AG10803 (cell line): Measurements from ENCODE around the gene CC2D2B.

Experiments
- DNase-seq: peaks from one replicate; pipeline ENCODE4 v3.0.0; 2010; ENCODE audit warnings: low read depth
- H3K4me3 ChIP-seq: 2 replicates; pipeline ENCODE4 v1.5.1; 2011; ENCODE audit warnings: mild to moderate bottlenecking, low read length, control low read depth
- CTCF ChIP-seq: conservative IDR thresholded peaks from 2 replicates; pipeline ENCODE4 v1.5.1; 2011; ENCODE audit warnings: mild to moderate bottlenecking, low read length, control low read depth, inconsistent platforms

Gene CC2D2B

DNA sequence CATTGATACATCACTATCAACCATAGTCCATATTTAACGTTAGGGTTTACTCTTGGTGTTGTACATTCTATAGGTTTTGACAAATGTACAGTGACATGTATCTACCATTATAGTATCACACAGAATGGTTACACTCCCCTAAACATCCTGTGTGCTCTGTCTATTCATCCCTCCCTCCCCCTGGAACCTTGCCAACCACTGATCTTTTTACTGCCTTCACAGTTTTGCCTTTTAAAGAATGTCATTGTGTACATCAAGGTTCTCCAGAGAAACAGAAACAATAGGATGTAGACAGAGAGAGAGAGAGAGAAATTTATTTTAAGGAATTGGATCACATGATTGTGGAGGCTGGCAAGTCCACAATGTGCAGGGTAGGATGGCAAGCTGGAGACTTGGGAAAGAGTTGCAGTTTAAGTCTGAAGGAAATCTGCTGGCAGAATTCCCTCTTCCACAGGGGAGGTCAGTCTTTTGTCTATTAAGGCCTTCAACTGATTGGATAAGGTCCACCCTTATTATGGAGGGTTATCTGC lies 90.5 kb downstream of the CC2D2B start:
- H3K4me3 ChIP-seq = no peak overlapping the region
- no peak for TF ChIP-seq CTCF
- no peak for DNase-seq

DNA sequence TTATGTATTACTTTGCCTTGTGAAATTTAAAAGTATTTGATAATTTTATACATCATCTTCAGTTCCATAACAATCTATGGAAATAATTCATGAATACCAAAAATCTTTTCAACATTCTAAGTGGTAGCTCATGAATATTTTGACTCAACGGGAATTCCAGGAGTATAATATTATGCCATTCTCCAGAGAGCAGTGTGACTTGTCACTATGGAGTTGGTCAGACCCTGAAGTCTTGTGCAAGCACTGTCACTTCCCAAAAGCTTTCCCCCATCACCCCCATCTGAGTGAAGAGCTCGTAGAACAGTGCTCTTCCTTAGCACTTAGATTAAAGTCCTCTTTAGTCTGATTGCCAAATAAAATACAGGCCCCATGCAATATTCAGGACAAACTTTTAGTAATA lies 106.2 kb downstream of the CC2D2B start:
- DNase-seq = no peak
- no peak for TF ChIP-seq CTCF
- no peak overlapping the region for H3K4me3 ChIP-seq

DNA sequence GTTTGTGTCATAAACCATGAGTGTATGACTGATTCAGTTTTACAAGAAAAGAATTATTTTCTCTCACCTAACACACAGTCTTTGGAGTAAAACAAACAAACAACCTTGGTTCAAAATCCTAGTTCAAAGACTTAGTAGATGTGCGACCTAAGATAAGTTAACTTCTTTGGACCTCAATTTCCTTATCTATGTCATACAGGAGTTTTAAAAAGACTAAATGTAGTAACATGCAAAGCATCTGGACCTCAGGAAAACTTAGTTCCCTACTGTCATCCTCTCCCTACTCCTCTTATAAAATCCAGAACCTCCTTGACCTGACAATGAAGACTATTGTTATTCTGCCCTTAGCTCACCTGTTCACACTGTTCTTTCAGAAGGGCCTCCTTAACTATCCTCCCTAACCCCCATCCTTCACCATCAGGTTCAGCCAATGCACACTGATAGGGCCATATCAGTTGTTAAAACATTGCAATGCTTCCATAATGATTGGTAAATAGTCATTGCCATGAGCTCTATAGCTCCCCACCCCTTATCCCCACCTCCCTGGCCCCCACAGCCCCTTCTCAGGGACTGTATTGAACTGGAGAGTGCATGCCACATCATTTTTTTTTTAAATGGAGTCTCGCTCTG lies 106.8 kb downstream of the CC2D2B start:
- no peak overlapping the region for H3K4me3 ChIP-seq
- TF ChIP-seq CTCF = no peak

DNA sequence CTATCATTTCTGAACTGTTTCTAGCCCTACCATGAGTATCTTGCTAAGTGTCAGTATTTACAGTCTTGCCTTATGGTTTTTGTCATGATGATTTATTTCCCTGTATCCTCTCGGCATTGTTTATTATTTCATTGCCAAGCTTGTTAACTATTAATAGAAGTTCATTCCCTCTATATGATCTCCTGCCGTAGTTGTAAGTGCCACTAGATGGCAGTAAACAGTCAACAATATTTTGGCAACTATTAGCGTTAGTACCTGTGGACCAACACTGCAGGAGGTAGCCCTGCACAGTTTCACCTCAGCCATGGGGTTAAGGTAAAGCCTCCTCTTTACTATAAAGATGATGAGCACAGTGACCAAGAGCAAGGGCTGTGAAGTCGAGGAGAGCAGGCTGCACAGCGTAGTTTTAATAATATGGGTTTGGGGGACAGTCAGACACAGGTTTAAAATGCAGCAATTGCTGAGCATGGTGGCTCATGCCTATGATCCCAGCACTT lies 109.5 kb downstream of the CC2D2B start:
- DNase-seq = peak; percentile 55
- peak; percentile 83 for TF ChIP-seq CTCF
- H3K4me3 ChIP-seq = no peak overlapping the region

More for the DNA sequence above, 106.8 kb downstream of the CC2D2B start:
- no peak for DNase-seq

- no peak for DNase-seq
- H3K4me3 ChIP-seq = no peak overlapping the region
- TF ChIP-seq CTCF = no peak
These were observed 113.6 kb downstream of the CC2D2B start for GRCh38 chr10:96021332-96021731.

- no peak for TF ChIP-seq CTCF
- DNase-seq = no peak
- no peak overlapping the region for H3K4me3 ChIP-seq
These were observed 115.0 kb downstream of the CC2D2B start for GRCh38 chr10:96022739-96023138.

- TF ChIP-seq CTCF = no peak
- H3K4me3 ChIP-seq = no peak overlapping the region
- no peak for DNase-seq
These were observed 115.4 kb downstream of the CC2D2B start for GRCh38 chr10:96023168-96023567.
